ENCODE data around the gene CDT1.

GRCh38 chr16:88773812-88774291 is 29.7 kb upstream of the CDT1 start:
- TF ChIP-seq CTCF (IDR thresholded peaks at IDR 0.05; ENCODE audit: poor library complexity) (no peak), EZH2 (IDR thresholded peaks at IDR 0.05; ENCODE audit: borderline replicate concordance) (no peak), EZH2phosphoT487 (IDR thresholded peaks at IDR 0.05; ENCODE audit: low read depth, severe bottlenecking, unreplicated experiment) (no peak)
